Left lobe of liver (tissue), 2 donors: ENCODE results near the gene TCEAL6. TPM values are rescaled to one million over a fixed set of nuclear protein-coding genes. Genes with fewer than 3 reads are reported as not detected.
"Not testable (repeated sequence)": the region's sequence is repeated elsewhere in the genome, so short reads cannot be mapped to it uniquely, and the experiment has no call there.

ENCODE experiments used
- ATAC-seq: fragments of 200-7000 bp; cut with Tn5 transposase; one replicate; pipeline ENCODE4 v1.9.1; 2020; ENCODE audit warnings: mild to moderate bottlenecking, moderate library complexity
- DNase-seq: peaks from one replicate; pipeline ENCODE4 v3.0.0-alpha.2; 2020; ENCODE audit warnings: low spot score
- total RNA-seq: library from RNA; stranded (reverse); gene quantifications from one replicate; pipeline ENCODE4 v1.2.1, GENCODE V29; 2021
- donor health status: DM: no; HTN: no; CAD: no; lungs with moderate emphysema.
- donor health status: DM: no; HTN: yes; CAD: no.

Gene TCEAL6
- not detected for total RNA-seq

- ATAC-seq, DNase-seq: not testable (repeated sequence)
Observed at GRCh38 chrX:102142274-102142673, at the start of gene TCEAL6. TSS of gene TCEAL6 (minus strand) at chrX:102142481.

DNA sequence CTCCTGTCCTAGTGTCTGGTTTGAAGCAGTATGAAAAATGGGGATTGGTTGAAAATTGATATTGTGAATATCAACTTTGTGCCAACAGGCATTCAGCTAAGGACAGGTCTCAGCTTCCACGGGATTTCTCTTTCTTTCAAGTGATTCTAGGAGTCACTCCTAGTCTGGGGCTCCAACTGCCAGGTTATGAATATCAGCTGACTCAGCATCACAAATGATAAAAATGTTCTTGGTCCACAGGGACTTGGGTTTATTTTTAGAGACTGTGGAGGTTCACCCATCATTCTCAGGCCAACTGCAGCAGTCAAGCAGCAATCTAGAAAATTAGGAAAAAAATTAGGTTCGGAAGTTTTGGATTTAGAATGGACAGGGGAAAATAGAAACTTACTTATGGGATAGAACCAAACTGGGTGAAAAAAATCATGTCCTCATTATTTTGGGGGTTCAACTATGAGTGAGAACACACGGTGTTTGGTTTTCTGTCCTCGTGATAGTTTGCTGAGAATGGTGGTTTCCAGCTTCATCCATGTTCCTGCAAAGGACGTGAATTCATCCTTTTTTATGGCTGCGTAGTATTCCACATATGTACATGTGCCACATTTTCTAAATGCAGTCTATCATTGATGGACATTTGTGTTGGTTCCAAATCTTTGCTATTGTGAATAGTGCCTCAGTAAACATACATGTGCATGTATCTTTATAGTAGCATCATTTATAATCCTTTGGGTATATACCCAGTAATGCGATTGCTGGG is 43.9 kb upstream of the TCEAL6 start:
- ATAC-seq (no peak), DNase-seq (no peak)

GRCh38 chrX:102155806-102156179 is 13.5 kb upstream of the TCEAL6 start, which contains the start of gene BEX5:
TSS of gene BEX5 (minus strand) at chrX:102155977. CDS start at chrX:102154265, 1,712 bp downstream.
- DNase-seq (peak; percentile 51), ATAC-seq (peak; percentile 99)

GRCh38 chrX:102154900-102155805 is 12.9 kb upstream of the TCEAL6 start:
- DNase-seq: no peak
- ATAC-seq: peak; percentile 54

- DNase-seq: no peak
- ATAC-seq: no peak
Observed at GRCh38 chrX:102154218-102154860, 12.1 kb upstream of the TCEAL6 start.

DNA sequence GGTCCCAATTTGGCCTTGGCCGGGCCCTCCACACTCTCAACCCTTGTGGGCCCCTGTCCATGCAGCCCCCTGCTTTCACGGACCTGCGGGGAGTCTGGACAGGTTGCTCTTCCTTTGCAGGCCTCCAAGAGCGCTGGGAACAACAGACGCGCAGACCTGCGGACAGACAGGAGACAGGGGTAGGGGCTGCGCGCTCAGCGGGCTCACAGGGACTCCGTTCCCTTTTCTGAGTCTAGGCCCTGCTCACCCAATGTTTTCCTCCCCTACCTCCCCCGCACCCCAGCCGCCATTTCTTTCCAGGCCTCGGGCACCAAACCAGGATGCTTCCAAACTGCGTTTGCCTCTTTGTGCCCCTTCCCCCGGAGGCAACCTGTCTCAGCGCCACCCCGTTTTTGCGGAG is 650 bp downstream of the TCEAL6 start:
- DNase-seq: not testable (repeated sequence)

GRCh38 chrX:102140876-102141275 is 1.4 kb downstream of the TCEAL6 start:
- not testable (repeated sequence) for ATAC-seq, DNase-seq

More for the DNA sequence above, 650 bp downstream of the TCEAL6 start:
- not testable (repeated sequence) for ATAC-seq

GRCh38 chrX:102138064-102138463 is 4.2 kb downstream of the TCEAL6 start:
- ATAC-seq (no peak), DNase-seq (no peak)

GRCh38 chrX:102129473-102129872 is 12.8 kb downstream of the TCEAL6 start:
- DNase-seq (no peak), ATAC-seq (peak; percentile 38)

GRCh38 chrX:102126863-102127262 is 15.4 kb downstream of the TCEAL6 start:
- no peak for ATAC-seq
- DNase-seq: no peak

- ATAC-seq, DNase-seq: not testable (repeated sequence)
Observed at GRCh38 chrX:102126080-102126818, 16.0 kb downstream of the TCEAL6 start.

- ATAC-seq: not testable (repeated sequence)
Observed at GRCh38 chrX:102125436-102125835, 16.8 kb downstream of the TCEAL6 start, which contains the start of gene TCEAL2. TSS of gene TCEAL2 (plus strand) at chrX:102125679. CDS start at chrX:102126831, 1,152 bp downstream.

GRCh38 chrX:102125014-102125413 is 17.3 kb downstream of the TCEAL6 start:
- ATAC-seq, DNase-seq: not testable (repeated sequence)

More at GRCh38 chrX:102125436-102125835, 16.8 kb downstream of the TCEAL6 start, which contains the start of gene TCEAL2:
- not testable (repeated sequence) for DNase-seq

GRCh38 chrX:102115748-102116147 is 26.5 kb downstream of the TCEAL6 start:
- DNase-seq (no peak), ATAC-seq (no peak)

DNA sequence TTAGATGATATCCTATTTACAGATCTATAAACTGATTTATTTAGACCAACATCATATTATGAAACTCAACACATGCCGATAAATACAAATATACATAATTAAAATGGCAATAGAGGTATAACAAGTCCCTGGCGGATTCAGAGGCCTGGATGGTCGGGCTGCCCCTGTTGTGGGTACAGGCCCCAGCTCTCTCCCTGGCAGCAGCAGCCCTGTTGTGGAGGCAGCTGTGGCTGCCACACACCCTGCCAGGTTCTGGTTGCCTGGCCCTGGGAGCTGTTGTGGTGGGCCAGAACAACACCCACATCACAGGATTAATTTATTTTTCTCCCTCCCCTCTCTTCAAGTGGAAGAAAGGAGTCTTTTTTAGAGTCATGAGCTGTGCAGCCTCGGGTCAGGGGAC is 28.9 kb downstream of the TCEAL6 start:
- ATAC-seq: no peak
- DNase-seq: no peak

Other genes with a start within 250 kb of the TCEAL6 start
- 2.5 TPM for gene ZMAT1, start 210.5 kb downstream of the TCEAL6 start, total RNA-seq
- not detected for gene TCEAL2, start 16.8 kb downstream of the TCEAL6 start, total RNA-seq
- not detected for gene BEX5, start 13.5 kb upstream of the TCEAL6 start, total RNA-seq
- gene TCP11X1, start 72.8 kb upstream of the TCEAL6 start, total RNA-seq: not detected
- not detected for gene NXF2, start 104.7 kb upstream of the TCEAL6 start, total RNA-seq